DND-41 (cell line): ENCODE data around the gene EXOC4.

ENCODE experiments used
- EZH2 ChIP-seq: IDR thresholded peaks from 3 replicates; pipeline ENCODE4 v1.6.1; 2012; ENCODE audit warnings: borderline replicate concordance, low read depth, mild to moderate bottlenecking, moderate library complexity, low read length, inconsistent platforms; ENCODE audit not compliant: severe bottlenecking
- TF ChIP-seq, protein P1 (sequence below): IDR thresholded peaks from 2 replicates; pipeline ENCODE4 v1.5.1; 2012; ENCODE audit warnings: borderline replicate concordance, low read length, moderate library complexity, mild to moderate bottlenecking; ENCODE audit not compliant: poor library complexity, severe bottlenecking; ENCODE audit errors: extremely low read depth

DNA sequence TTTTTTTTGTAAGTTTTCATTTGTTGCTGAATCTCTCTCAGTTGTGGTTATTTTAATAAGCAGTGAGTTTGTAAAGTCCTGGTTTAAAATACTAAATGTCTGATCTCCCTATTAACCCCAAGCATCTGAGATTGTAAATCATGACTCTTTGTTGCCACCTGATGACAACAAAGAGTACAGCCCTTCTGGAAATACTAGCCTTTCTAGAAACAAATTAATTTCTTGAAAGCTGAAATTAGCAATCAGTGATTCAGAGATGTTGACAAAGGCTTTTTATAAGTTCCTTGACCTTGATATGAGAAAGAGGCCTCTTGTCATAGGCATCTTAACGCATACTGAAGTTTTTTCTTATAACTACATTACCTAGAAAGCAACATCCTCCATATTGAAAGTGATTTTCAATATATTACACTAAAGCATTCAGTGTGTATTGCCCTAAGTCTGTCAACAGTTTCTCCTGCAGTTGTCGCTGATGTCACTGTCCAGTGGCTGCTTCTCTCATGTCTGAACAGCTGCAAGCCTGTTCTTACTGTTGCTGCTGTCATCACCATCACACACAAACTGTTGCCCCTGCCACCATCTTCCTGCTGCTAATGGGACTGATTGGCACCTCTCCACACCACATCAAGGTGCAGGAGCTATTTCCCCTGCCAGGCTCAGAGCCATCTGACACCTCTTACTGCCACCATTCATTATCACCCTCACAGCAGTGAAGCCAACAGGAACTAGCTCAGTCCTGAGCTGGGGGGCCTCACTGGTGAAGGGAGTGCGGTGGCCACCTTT lies 779.1 kb downstream of the EXOC4 start:
- TF ChIP-seq, protein P1, sequence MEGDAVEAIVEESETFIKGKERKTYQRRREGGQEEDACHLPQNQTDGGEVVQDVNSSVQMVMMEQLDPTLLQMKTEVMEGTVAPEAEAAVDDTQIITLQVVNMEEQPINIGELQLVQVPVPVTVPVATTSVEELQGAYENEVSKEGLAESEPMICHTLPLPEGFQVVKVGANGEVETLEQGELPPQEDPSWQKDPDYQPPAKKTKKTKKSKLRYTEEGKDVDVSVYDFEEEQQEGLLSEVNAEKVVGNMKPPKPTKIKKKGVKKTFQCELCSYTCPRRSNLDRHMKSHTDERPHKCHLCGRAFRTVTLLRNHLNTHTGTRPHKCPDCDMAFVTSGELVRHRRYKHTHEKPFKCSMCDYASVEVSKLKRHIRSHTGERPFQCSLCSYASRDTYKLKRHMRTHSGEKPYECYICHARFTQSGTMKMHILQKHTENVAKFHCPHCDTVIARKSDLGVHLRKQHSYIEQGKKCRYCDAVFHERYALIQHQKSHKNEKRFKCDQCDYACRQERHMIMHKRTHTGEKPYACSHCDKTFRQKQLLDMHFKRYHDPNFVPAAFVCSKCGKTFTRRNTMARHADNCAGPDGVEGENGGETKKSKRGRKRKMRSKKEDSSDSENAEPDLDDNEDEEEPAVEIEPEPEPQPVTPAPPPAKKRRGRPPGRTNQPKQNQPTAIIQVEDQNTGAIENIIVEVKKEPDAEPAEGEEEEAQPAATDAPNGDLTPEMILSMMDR: peak; percentile 57
- TF ChIP-seq EZH2: no peak
